ENCODE measurements around the gene C19orf38.

DNA sequence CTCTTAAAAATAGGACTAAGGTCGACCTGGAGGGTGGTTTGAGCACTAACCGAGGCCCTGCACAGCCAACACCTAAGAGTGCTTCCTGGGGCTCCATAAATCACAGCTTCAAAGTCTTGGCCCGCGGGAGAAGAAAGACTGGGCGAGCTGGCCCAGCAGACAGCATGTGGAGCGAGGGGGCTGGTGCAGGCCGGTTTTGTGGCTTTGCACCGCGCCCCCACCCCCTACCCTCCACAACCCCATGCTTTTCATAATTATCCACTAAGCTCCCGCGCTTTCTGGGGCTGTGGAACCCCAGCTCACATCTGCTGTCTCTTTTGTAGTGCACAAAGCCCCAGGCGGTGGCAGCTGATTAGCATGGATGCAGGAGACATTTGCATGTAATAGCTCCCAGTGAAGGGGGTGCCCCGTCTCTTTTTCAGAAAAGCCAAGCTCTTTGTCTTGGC, 40.2 kb downstream of the C19orf38 start:
- TF ChIP-seq, protein P1, sequence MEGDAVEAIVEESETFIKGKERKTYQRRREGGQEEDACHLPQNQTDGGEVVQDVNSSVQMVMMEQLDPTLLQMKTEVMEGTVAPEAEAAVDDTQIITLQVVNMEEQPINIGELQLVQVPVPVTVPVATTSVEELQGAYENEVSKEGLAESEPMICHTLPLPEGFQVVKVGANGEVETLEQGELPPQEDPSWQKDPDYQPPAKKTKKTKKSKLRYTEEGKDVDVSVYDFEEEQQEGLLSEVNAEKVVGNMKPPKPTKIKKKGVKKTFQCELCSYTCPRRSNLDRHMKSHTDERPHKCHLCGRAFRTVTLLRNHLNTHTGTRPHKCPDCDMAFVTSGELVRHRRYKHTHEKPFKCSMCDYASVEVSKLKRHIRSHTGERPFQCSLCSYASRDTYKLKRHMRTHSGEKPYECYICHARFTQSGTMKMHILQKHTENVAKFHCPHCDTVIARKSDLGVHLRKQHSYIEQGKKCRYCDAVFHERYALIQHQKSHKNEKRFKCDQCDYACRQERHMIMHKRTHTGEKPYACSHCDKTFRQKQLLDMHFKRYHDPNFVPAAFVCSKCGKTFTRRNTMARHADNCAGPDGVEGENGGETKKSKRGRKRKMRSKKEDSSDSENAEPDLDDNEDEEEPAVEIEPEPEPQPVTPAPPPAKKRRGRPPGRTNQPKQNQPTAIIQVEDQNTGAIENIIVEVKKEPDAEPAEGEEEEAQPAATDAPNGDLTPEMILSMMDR (IDR thresholded peaks at IDR 0.05) = no peak
- no peak for TF ChIP-seq POLR2A (IDR thresholded peaks at IDR 0.05)

Measured in testis (tissue), 2 donors.